HG02571 (cell line): ENCODE data around the gene LHFPL3.
A peak's percentile ranks its signal among the peaks of the same experiment; 100 is the strongest.
"Not testable (repeated sequence)": the region's sequence is repeated elsewhere in the genome, so short reads cannot be mapped to it uniquely, and the experiment has no call there.

Experiments used
- ATAC-seq: cut with Tn5 transposase; IDR thresholded peaks from one replicate; pipeline ENCODE4 v1.9.1; 2021; ENCODE audit warnings: mild to moderate bottlenecking, moderate library complexity; ENCODE audit not compliant: unreplicated experiment

Gene LHFPL3

DNA sequence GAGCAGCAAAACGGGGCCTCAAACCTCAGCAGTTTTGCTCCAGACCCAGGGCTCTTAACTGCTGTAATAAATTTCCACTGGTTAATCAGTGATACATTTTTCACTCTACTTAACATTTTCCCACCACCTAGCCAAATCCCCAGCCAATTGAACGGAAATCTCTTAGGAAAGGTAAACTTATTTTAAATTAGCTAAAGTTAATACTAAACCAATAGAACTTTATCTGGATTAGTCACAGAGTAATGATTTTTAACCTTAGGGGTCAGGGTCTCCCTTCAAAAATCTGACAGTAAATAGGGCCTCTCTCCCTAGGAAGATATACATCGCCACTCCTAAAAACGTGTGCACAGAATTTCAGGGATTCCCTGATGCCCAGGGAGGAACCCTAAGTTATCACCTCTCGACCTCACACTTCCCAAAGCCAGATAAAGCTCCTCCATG, 598.2 kb downstream of the LHFPL3 start:
- no peak for ATAC-seq

DNA sequence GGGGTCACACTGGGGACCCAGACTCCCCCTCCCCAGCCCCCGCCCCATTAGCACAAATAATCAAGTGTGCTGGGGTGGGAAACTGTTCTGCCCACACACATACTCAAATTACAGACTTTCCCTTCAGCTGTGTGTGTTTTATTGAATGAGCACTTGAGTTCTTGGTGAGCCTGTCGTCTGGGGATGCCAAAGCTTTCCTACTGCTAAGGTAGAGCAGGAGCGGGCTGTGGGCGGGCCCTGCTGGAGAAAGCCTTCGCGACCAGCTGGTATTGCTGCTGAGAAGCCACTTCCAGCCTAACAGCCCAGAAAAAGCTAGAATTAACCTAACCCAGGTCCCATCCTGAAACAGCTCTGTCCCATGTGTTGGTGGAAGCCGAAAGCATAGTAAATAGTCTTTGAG, 598.7 kb downstream of the LHFPL3 start:
- no peak for ATAC-seq

DNA sequence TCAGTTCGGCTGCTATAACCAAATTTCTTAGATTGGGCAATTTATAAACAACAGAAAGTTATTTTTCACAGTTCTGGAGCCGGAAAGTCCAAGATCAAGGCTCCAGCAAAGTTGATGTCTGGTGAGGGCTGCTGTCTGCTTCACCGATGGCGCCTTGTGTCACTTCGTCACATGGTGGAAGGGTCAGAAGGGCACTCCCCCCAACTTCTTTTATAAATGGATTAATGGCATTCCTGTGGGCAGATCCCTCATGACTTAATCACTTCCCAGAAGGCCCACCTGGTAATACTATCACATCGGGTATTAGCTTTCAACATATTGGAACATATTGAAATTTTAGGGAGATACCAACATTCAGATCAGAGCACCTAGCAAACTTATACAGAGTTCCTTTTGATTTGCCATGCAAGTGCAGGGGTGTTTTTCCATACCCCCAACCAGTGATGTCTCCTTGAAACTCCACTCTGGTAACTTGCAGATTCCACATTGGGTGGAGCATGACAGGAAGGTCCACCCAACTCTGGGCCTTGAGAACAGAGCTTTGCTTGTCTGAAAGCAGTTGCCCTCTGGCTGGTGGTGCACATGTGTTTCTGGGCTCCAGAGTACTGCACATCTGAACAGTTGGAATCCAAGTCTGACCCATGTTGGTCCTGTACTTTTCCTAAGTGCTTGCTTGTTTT, 600.5 kb downstream of the LHFPL3 start:
- ATAC-seq: no peak

DNA sequence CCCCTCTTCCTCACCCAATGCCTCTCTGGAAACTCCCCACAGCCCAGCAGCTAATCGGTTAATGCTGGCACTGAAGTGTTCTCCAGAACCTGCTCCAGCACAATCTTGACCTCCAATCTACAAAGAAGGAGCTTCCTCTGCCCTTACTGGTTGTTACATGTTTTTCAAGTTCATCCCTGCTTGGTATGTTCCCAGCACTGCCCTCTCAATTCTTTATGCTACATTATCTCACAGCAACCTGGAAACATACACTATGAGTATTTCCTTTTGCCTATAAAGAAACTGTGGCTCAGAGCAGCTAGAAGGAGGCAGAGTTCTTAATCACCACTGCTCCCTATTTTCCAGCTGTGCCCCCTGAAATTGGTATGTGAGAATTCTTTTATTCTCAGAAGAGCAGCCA, 601.5 kb downstream of the LHFPL3 start:
- ATAC-seq: no peak

DNA sequence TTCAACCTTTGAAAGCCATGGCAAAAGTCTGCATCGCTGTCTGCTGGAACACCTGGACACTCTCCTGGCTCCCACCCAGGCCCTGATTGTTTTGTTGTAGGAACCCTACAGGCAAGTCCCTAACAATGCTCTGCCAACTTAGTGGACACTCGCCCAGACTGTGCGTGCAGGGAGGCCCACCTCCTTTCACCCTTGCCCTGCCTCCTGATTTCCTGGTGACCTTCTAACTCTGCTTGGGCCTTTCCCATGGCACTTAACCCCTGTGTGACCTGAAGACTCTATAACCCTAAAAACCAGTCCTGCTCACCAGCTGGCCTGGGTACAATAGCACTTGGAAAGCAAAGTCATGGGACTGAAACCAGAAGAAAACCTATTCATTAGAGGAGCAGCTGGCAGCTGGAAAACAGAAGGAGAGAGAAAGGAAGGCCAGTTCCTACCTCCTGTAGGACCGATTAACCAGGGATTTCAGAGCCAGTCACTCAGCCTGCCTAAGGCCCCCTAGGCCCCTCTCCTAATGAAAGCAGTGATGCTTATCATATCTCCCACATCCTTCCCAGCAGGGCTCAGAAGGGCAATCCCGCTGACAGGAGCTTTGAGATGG, 602.9 kb downstream of the LHFPL3 start:
- ATAC-seq: no peak

DNA sequence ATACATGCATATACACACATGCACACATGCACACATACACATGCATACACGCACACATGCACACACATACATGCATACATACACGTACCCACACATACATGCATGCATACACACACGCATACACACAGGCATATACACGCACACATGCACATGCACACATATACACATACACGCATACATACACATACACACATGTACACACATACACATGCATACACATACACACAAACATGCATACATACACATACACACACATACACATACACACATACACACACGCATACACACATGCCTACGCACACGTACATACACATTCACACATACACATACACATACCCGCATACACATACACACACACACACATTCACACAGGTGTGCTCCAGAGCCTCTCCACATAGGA, 604.6 kb downstream of the LHFPL3 start:
- no peak for ATAC-seq

DNA sequence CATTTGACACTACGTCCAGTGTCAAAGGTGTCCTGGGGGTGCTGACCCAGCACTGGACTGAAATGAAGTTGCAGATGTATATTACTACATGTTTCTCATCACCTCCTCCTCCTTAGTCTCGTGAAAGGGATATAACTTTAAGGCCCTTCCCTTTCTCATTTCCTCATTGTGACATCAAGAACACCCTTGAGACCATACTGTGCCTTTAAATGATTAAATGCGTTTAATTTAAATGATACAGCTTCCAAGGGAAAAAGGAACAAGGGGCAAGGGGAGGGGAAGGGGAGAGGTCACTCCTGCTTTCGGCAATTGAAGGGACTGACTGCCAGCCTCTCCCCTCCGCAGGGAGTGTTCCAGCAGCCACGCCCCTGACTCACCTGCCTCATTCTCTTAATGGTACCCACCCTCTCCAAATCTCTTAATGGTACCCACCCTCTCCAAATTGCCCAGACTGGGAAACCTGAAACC, 605.2 kb downstream of the LHFPL3 start:
- ATAC-seq: no peak

DNA sequence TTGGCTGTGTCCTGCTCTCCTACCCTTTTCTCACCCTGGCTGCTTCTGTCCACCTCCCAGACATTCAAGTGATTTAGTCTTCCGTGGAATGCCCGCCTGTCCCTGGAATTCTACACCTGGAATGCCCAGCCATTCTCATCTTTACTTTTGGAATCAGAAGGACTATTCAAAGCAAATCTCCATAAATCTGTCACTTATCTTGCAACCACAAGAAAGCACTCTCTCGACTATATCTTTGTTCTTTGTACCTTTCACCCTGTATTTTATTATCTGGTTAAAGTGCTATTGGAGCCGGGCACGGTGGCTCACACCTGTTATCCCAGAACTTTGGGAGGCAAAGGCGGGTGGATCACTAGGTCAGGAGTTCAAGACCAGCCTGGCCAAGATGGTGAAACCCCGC, 606.3 kb downstream of the LHFPL3 start:
- no peak for ATAC-seq

DNA sequence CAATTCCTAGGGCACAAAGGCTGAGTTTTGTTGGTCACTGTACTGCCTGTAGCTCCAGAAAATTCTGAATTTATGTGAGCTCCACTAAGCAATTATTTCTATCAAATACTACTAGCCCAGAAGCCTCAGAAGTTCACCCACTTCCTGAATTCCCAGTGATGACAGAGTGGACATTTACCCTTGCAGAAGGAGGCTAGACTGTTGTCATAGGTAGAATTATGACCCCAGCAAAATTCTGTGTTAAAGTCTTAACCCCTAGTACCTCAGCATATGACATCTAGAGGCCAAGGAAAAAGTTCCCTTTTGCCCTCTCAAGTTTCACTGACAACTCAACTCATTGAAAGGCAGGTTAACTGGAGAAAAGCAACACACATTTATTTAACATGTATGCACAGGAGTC, 606.9 kb downstream of the LHFPL3 start:
- no peak for ATAC-seq

DNA sequence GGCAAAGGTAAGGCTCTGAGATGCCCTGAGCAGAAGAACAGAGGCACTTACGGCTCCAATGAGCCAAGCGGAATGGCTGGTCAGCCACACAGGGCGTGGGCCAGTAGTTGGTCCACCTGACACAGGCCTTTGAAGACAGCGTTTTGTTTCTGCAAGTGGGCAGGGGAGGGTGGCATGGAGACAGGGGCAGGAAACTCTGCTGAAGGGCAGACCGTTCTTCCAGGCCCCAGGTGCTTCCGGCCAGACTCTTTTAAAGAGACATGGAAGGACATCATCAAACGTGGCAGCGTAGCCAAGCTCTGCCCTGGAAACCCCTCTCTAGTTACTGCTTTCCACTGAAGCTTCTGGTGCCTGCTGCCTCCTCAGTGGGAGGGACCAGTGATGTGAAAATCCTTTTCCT, 608.1 kb downstream of the LHFPL3 start:
- no peak for ATAC-seq

DNA sequence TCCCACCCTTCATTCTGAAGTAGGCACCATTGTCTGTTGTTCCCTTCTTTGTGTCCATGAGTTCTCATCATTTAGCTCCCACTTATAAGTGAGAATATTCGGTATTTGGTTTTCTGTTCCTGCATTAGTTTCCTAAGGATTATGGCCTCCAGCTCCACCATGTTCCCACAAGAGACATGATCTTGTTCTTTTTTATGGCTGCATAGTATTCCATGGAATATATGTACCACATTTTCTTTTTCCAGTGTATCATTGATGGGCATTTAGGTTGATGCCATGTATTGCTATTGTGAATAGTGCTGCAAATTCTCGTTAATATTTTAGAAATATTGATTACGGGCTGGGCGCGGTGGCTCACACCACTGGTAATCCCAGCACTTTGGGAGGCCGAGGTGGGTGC, 609.1 kb downstream of the LHFPL3 start:
- not testable (repeated sequence) for ATAC-seq

DNA sequence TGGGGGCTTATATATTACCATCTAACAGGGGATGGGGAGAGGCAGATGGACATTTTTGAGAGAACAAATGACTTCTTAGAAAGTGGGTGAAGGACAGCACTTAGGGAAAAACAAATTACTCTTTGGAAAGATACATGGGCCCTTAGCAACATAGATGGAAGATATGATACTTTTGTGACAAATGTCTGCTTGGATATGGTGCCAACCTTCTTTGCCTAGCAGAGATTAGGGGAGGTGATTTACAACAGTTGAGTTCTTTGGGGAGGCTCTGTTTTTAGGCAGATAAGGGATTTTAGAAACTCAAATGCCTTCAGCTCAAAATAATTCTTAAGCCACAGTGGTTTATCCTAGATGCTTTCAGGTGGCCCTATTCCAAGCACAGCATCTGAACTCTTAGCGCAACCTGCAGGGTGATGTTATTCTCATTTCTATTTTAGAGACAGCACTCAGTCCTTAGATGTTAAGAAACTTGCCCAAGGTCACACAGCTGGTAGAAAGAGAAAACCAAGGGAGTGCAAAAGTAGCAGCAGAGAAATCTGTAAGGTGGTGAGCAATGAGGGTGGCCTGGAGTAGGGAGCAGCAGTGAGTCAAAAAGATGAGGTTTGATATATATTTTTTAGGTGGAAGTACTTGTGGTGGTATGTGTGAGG, 610.5 kb downstream of the LHFPL3 start:
- ATAC-seq: no peak

DNA sequence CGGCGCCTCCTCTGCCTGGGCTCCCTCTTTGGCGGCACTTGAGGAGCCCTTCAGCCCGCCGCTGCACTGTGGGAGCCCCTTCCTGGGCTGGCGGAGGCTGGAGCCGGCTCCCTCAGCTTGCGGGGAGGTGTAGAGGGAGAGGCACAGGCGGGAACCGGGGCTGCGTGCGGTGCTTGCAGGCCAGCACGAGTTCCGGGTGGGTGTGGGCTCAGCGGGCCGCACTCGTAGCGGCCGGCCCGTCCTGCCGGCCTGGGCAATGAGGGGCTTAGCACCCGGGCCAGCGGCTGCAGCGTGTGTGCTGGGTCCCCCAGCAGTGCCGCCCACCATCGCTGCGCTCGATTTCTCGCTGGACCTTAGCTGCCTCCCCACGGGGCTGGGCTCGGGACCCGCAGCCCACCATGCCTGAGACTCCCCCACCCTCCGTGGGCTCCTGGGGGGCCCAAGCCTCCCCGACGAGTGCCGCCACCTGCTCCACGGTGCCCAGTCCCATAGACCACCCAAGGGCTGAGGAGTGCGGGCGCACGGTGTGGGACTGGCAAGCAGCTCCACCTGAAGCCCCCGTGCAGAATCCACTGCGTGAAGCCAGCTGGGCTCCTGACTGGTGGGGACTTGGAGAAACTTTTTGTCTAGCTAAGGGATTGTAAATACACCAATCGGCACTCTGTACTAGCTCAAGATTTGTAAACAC, 611.8 kb downstream of the LHFPL3 start:
- ATAC-seq: no peak

DNA sequence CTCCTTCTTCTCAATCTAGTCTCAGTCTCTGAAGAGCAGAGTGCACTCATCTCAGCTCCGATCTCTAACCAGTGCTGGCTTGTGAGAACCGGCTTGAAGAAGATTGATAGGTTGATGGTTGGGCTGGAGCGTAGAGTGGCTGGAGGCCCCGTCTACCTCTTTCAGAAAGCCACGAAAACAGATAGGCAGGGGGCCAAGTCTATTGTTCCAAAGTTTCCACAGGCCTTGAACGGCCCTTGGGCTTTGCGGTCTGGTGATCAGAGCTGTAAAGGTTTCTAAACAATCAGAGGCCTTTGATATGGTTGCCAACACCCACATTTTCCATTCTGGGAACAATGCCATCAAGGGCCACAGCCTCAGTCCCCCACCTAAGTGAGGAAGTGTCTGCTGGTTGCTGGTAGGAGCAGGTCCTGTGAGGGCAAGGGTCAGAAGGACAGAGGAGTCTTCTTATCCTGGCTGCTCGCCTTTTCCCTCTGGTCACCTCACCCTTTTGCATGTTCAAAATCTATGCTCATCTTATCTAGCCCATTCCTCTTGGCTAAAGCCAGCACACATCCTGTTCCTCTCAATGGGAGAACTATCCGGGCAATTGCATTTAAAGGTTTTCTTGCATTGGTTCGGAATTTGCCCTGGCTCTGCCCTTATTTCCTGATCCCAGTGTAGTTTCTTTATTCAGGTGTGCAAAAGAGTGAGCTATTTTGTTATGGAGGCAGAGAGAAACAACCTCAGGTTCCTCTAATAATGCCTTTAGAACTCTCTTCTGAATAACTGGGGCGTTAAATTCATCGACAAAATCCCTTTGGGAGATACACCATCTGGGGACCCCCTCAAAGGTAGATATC, 615.3 kb downstream of the LHFPL3 start:
- peak; percentile 35 for ATAC-seq

DNA sequence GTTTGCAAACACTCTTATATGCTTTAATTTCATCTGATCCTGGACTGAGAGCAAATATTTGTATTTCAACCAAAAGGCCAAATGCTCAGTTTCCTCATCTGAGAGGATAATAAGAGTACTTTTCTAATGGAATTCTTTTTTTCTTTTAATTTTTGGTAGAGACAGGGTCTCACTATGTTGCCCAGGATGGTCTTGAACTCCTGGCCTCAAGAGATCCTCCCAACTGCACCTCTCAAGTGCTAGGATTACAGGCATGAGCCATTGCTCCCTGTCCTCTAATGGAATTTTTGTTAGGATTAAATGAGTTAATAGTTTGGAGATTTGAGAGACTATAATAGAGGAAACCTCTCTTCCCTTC, 617.2 kb downstream of the LHFPL3 start:
- ATAC-seq: no peak

DNA sequence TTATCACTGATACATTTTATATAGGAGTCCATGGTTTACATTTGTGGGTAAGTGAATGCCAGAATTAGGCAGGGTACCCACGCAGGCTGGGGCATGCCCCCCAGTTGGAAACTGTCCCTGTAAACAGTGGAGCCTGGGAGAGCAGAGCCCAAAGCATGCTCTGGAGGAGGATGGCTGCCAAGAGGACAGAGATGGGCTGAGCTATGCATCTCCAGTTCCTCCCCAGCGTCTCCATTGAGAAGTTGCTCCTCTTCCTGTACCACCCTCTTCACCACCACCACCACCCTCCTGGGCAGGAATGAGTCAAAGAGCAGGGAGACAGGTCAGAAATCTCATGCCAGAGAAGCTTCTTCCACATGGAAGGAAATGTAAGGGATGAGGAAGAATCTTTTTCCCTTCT, 617.9 kb downstream of the LHFPL3 start:
- ATAC-seq: no peak

DNA sequence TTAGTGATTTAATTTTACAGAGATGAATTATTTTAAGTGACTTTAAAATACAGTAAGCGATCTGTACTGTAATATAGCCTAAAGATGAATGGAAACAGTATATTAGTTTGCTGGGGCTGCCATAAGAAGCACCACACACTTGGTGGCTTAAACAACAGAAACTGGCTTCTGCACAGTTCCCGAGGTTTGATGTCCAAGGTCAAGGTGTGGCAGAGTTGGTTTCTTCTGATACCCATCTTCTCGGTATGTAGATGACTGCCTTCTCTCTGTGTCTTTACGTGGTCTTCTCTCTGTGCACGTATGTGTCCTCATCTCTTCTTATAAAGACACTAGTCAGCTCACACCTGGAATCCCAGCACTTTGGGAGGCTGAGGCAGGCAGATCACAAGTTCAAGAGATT, 621.6 kb downstream of the LHFPL3 start:
- ATAC-seq: no peak

DNA sequence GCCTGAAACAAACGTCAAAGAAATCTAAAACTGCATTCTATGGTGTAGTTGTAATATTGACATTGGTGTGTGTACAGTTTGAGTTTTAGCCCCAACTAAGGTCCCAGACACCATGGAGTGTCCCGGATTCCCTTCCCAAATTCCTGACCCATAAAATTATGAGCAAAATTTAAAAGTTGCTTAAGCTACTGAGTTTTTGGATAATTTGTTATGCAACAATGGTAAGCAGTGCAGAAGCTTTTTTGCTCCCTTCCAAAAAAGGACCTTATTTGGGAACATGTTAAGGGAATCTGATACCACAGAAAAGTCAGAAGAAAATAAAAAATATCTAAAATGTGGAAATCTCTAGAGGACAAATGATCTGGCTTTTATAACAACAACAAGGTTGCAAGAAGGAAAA, 622.4 kb downstream of the LHFPL3 start:
- ATAC-seq: no peak

DNA sequence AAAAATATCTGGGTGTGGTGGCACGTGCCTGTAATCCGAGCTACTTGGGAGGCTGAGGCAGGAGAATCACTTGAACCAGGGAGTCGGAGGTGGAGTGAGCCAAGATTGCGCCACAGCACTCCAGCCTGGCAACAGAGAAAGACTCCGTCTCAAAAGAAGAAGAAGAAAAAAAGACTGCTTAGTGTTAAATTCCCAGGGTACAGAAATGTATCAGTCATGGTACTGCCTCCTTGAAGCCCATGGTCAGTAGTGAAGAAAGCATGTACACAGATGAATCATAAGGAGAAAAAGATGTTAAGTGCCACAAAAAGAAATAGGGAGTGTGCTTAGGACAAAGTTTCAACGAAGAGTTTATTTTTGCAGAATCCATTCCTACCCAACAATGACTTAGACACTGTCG, 623.1 kb downstream of the LHFPL3 start:
- no peak for ATAC-seq

DNA sequence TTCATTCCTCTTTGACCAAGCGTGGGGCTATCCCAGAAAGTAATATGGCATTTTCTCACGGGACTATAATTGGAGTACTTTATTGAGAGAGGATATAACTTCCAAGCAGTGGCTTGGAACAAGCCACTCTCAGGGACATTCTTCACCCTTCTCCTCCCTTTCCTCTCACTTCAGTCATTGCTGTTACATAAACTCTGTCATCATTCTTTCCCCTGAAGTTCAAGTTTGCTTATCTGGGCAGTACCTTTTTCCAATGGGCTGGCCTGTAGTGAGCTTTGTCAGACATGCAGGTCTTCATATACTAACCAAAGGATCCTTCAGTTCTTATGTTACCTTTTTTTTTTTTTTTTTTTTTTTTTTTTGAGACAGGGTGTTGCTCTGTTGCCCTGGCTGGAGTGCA, 626.9 kb downstream of the LHFPL3 start:
- no peak for ATAC-seq
